ENCODE data around the gene SLC30A1. TPM values are rescaled to one million over a fixed set of nuclear protein-coding genes. Genes with fewer than 3 reads are reported as not detected.

Gene SLC30A1
- total and polyA plus RNA-seq, 2 of the 13 experiments (the other 11 are each of a cell fraction or from before 2014, with no cell fraction given): 5.9 to 24.4 TPM

DNA sequence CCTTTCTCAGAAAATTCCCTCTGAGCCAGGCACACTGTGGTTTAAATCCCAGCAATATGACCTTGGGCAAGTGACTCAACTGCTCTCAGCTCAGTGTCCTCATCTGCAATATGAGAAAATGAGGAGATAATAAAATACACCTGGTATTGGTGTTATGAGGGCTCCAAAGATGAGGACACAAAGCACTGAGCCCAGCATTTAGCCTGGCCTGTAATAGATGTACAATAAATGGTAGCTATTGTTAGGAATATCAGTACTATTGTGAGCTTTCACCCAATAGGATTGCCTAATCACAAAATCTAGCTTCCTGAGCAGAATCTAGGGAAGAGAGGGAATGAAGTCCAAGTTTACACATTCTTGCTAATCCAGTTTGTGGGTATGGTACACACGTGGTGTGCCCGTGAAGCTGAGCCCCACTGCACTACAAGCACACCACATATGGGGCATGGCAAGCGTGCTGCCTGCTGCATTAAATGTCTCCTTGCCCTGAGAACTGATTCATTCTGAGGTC, 24.3 kb upstream of the SLC30A1 start (continued):
- TF ChIP-seq CREM (IDR thresholded peaks at IDR 0.05): peak; percentile 71; the same call in 1 of the 2 replicates
- no peak for TF ChIP-seq CREM (CRISPR knock-in tag; IDR thresholded peaks at IDR 0.05)
- TF ChIP-seq NCOA2 (CRISPR knock-in tag; IDR thresholded peaks at IDR 0.05): peak; percentile 93
- TF ChIP-seq, protein P1, sequence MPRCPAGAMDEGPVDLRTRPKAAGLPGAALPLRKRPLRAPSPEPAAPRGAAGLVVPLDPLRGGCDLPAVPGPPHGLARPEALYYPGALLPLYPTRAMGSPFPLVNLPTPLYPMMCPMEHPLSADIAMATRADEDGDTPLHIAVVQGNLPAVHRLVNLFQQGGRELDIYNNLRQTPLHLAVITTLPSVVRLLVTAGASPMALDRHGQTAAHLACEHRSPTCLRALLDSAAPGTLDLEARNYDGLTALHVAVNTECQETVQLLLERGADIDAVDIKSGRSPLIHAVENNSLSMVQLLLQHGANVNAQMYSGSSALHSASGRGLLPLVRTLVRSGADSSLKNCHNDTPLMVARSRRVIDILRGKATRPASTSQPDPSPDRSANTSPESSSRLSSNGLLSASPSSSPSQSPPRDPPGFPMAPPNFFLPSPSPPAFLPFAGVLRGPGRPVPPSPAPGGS (CRISPR knock-in tag; IDR thresholded peaks at IDR 0.05): no peak
- TF ChIP-seq, protein P2, sequence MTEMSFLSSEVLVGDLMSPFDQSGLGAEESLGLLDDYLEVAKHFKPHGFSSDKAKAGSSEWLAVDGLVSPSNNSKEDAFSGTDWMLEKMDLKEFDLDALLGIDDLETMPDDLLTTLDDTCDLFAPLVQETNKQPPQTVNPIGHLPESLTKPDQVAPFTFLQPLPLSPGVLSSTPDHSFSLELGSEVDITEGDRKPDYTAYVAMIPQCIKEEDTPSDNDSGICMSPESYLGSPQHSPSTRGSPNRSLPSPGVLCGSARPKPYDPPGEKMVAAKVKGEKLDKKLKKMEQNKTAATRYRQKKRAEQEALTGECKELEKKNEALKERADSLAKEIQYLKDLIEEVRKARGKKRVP (CRISPR knock-in tag; IDR thresholded peaks at IDR 0.05): peak in 1 of 2 experiments; percentile 64; a peak in 1 of 4 replicates
- TF ChIP-seq SIX4 (CRISPR knock-in tag; IDR thresholded peaks at IDR 0.05): 0 out of 2 replicates have a peak, but pooled peaks have one; percentile 48
- no peak for TF ChIP-seq HNRNPH1 (optimal IDR thresholded peaks at IDR 0.05; ENCODE audit: low read depth, low read length)
- TF ChIP-seq, protein P3, sequence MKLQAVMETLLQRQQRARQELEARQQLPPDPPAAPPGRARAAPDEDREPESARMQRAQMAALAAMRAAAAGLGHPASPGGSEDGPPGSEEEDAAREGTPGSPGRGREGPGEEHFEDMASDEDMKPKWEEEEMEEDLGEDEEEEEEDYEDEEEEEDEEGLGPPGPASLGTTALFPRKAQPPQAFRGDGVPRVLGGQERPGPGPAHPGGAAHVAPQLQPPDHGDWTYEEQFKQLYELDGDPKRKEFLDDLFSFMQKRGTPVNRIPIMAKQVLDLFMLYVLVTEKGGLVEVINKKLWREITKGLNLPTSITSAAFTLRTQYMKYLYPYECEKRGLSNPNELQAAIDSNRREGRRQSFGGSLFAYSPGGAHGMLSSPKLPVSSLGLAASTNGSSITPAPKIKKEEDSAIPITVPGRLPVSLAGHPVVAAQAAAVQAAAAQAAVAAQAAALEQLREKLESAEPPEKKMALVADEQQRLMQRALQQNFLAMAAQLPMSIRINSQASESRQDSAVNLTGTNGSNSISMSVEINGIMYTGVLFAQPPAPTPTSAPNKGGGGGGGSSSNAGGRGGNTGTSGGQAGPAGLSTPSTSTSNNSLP (IDR thresholded peaks at IDR 0.05; ENCODE audit: low read depth, low read length): peak; percentile 79
- peak; percentile 80 for TF ChIP-seq PHF21A (CRISPR knock-in tag; IDR thresholded peaks at IDR 0.05)
- no peak for TF ChIP-seq STAT5B (CRISPR knock-in tag; IDR thresholded peaks at IDR 0.05)
- peak; percentile 80; the same call in 1 of the 2 replicates for TF ChIP-seq EHMT2 (IDR thresholded peaks at IDR 0.05; ENCODE audit: borderline replicate concordance, low read depth, low read length)
- TF ChIP-seq, protein P4, sequence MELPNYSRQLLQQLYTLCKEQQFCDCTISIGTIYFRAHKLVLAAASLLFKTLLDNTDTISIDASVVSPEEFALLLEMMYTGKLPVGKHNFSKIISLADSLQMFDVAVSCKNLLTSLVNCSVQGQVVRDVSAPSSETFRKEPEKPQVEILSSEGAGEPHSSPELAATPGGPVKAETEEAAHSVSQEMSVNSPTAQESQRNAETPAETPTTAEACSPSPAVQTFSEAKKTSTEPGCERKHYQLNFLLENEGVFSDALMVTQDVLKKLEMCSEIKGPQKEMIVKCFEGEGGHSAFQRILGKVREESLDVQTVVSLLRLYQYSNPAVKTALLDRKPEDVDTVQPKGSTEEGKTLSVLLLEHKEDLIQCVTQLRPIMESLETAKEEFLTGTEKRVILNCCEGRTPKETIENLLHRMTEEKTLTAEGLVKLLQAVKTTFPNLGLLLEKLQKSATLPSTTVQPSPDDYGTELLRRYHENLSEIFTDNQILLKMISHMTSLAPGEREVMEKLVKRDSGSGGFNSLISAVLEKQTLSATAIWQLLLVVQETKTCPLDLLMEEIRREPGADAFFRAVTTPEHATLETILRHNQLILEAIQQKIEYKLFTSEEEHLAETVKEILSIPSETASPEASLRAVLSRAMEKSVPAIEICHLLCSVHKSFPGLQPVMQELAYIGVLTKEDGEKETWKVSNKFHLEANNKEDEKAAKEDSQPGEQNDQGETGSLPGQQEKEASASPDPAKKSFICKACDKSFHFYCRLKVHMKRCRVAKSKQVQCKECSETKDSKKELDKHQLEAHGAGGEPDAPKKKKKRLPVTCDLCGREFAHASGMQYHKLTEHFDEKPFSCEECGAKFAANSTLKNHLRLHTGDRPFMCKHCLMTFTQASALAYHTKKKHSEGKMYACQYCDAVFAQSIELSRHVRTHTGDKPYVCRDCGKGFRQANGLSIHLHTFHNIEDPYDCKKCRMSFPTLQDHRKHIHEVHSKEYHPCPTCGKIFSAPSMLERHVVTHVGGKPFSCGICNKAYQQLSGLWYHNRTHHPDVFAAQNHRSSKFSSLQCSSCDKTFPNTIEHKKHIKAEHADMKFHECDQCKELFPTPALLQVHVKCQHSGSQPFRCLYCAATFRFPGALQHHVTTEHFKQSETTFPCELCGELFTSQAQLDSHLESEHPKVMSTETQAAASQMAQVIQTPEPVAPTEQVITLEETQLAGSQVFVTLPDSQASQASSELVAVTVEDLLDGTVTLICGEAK (IDR thresholded peaks at IDR 0.05): no peak
- TF ChIP-seq, protein P4 (CRISPR knock-in tag; IDR thresholded peaks at IDR 0.05): peak; percentile 32; the same call in 1 of the 2 replicates
- TF ChIP-seq, protein P5, sequence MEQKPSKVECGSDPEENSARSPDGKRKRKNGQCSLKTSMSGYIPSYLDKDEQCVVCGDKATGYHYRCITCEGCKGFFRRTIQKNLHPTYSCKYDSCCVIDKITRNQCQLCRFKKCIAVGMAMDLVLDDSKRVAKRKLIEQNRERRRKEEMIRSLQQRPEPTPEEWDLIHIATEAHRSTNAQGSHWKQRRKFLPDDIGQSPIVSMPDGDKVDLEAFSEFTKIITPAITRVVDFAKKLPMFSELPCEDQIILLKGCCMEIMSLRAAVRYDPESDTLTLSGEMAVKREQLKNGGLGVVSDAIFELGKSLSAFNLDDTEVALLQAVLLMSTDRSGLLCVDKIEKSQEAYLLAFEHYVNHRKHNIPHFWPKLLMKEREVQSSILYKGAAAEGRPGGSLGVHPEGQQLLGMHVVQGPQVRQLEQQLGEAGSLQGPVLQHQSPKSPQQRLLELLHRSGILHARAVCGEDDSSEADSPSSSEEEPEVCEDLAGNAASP (CRISPR knock-in tag; IDR thresholded peaks at IDR 0.05; ENCODE audit: borderline replicate concordance): peak; percentile 86
- no peak; the same call in 1 of the 2 replicates for TF ChIP-seq NKX3-1 (CRISPR knock-in tag; IDR thresholded peaks at IDR 0.05)

Measured in HepG2 (cell line).